DLD1 (cell line): ENCODE results near the gene PTPRN2.

Experiments used
- in situ Hi-C: cut with HindIII; loops from 2 replicates; pipeline ENCODE4 v1.10.0; 2017; ENCODE audit warnings: low sequenced_read_pairs

Gene PTPRN2

DNA sequence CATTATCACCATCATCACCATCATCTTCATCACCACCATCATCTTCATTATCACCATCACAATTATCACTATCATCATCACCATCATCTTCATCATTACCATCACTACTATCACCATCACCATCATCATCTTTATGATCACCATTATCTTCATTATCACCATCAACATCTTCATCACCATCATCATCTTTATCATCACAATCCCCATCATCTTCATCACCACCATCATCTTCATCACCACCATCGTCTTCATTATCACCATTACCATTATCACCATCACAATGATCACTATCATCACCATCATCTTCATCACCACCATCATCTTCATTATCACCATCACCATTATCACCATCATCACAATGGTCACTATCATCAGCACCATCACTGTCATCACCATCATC is 621.1 kb downstream of the PTPRN2 start:
- in situ Hi-C loops: no loop called here

- in situ Hi-C loops: no loop called here
Observed at GRCh38 chr7:157964521-157964920, 623.1 kb downstream of the PTPRN2 start.

DNA sequence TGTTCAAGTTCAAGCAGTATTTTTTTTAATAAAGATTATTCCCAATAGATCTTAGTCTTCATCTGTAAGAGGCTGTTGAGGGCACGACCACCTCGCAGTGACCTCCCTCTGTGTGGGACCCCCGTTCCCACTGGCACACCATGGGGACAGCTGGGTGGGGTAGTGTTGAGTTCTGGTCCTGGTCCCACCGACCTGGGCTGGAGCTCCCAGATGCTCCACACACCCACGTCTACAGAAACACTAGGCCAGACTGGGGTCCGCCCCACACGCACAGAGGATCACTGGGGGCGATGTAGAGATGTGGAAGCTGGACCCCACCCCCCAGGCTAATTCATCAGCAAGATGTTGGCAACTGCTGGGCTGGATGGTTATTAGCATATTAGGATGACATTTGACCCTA is 623.6 kb downstream of the PTPRN2 start:
- in situ Hi-C loops: no loop called here

GRCh38 chr7:157963526-157963925 is 624.1 kb downstream of the PTPRN2 start:
- in situ Hi-C loops: no loop called here

DNA sequence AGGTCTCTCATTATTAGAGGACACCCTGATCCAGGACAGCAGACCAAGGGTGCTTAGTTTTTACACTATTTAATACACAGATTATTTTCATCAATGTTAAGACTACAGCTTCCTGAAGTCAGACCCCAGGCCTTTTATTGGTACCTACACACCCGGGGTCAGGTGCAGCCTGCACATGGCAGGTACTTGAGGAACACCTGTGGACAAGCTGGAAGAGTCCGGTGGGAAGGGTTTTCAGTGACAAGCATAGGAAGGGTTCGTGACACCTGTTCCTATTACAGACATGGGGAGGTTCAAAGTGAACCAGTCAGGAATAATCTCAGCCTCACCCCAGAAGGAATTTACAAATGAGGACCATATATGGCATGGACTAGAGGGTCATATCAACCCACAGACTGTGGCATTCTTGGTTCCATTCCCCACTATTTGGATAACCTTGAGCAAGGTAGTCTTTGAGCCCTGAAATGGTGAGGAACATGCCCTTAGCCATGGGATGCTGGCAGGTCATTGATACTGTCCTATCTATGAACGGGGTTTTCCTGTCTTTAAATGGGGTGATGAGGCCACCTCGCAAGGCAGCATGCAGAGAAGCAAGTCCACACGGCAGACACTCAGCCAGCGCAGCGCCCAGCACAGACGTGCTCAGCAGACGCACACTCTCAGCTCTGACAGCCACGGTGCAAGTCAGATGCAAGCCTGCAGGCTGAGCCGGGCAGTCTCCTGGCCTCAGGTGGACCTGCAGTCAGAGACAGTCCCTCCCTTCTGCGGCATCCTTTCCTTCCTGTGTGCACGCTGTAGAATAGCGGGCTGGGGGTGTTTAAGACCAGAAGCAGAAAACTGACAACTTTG is 624.9 kb downstream of the PTPRN2 start:
- in situ Hi-C loops: no loop called here

DNA sequence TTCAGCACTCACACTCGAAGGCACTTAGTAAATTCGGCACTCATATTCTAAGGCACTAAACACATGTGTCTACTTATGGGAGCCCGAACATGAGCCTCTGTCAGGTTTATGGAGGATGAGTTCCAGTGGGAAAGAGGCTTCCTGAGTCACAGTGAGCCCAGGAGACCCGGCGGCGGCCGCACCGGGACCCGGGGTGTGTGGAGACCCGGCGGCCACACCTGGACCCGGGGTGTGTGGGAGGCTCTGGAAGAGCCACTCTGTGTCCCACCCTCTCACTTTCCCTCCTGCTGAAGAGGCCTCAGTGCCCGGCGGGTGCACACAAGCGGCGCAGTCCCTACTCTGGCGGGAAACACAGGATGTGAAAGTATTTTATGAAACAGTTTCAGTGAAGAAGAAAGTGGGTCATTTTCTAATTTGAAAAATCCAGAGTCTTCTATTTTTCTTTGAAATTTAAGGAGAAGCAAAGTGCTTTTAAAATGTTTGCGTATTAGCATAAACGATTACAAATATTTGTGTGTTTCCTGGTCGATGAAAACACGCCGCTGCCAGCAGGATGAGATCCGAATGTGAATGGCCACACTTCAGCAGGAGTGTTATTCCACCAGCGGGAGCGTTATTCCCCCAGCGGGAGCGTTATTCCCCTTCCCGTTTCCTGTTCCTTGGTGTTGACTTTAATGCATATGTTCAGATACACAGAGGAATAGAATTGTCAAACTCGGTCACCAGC is 625.7 kb downstream of the PTPRN2 start:
- in situ Hi-C loops: no loop called here

DNA sequence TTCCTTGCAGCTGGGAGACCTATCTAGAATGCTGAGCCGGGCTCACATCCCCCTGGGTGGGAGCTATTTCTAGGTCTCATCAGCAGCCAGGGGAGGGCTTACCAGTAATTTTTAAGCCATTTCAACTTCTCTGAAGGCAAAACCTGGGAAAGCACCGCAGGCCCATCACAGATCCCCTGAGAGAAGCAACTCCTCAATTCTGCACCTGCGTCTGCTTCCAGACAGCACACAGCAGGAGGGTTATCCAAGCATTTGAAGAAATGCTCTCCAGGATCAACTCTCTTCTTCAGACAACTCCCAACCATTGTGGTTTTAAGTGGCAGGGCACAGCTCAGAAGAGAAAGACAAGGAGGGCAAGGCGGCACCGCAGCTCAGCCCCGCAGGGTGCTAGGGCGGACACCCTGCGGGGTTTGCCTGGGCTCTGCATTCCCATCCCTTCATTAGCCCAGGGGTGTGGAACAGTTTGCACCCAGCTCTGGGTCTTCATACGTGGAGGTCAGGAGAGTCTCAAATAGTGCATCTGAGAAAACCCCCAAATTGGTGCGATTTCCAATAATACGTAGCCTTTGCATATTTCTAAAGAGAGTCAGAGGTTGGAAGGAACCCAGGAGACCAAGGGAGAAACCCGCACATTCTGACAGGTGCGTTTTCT is 632.1 kb downstream of the PTPRN2 start:
- in situ Hi-C loops: no loop called here

- in situ Hi-C loops: no loop called here
Observed at GRCh38 chr7:157954901-157955300, 632.7 kb downstream of the PTPRN2 start.

- in situ Hi-C loops: no loop called here
Observed at GRCh38 chr7:157952841-157953645, 634.6 kb downstream of the PTPRN2 start.

- in situ Hi-C loops: no loop called here
Observed at GRCh38 chr7:157952050-157952667, 635.5 kb downstream of the PTPRN2 start.

DNA sequence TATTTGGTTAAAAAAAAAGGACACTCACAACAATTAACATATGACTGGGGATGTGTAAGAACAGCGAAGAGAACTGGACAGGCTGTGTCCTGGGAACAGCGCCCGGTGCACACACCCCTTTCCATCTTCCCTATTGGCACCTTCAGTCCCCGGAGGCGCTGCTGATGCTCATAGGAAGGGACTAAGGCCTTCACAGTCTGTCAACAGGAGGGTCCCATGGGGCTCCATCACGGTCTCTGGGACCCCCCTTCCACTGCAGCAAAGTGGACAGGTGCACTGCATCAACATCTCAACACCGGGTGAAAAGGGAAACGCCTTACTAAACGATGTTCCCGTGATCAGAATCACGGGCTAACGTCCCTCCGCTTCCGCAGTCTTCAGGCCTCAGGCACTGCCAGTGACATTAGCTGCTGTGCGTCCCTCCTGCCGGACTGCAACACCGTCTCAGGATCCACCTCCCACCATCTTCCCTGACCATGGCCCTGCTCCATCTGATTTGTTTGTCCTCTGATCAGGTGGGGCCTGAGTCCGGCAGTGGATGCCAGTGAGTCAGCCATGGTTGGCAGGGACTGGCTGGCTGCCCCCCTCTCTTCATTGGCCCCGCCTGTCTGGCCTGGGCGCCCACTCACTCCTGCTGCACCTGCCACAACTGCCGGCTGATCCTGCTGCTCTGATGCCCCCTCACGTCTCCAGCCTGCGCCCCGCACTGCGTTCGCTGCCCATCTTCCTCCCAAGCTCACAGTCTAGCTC is 636.1 kb downstream of the PTPRN2 start:
- in situ Hi-C loops: no loop called here

- in situ Hi-C loops: no loop called here
Observed at GRCh38 chr7:157949711-157950110, 637.9 kb downstream of the PTPRN2 start.

DNA sequence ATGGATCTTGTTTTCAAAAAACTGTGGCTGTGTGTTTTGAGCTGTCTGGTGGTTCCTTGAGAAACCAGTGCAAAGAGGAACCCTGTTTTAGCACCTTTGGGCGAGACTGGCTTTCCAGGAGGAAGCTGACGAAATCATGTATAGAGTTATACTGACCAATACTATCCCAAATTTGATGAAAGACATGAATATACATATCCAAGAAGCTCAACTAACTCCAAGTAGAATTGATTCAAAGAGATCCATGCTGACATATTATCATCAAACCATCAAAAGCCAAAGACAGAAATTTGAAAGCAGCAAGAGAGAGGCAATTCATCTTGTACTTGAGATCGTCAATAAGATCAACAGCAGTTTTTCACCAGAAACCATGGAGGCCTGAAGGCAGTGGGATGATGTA is 640.1 kb downstream of the PTPRN2 start:
- in situ Hi-C loops: no loop called here

- in situ Hi-C loops: no loop called here
Observed at GRCh38 chr7:157946398-157947060, 641.1 kb downstream of the PTPRN2 start.

- in situ Hi-C loops: no loop called here
Observed at GRCh38 chr7:157945401-157945800, 642.2 kb downstream of the PTPRN2 start.

DNA sequence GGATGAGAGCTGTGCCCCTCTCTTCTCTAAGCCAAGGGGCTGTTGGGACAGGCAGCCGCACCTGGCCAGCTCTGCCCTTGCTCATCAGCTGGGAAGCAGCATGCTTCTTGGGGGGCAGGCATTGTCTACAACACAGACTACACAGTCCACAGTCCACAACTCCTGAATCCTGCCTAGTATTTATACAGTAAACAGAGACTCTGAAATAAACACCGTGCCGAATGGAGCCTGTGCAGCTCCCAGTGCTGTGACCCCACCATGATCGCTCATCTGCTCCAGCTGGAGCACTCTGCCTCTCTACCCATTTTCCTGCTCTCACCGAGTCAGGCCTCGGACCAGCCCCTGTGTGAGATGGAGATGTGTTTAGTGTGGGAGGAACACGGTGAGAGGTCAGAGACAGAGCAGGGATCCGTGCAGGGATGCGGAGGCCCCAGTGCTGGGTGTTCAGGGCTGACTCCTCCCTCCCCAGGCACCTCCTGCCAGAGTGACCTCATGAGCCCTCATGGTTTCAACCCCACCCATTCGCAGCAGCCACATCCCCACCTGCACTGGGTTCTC is 642.8 kb downstream of the PTPRN2 start:
- in situ Hi-C loops: no loop called here

DNA sequence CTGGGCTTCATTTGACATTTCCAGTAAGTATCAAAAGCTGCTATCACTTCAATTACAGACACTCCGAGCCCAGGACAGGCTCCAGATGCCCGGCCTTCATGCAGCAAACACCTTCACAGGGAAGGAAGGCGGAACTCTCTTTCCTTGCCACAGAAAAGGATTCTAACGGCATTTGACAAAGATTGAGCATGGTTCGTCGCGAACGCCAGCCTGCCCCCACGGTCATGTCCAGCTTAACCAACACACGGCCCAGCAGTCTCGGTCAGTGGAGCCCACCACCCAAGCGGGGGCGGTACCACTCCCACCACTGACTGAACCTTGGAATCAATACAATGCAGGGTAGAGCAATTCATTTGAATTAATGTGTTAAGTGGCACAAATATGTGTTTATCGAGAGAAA is 643.6 kb downstream of the PTPRN2 start:
- in situ Hi-C loops: no loop called here

DNA sequence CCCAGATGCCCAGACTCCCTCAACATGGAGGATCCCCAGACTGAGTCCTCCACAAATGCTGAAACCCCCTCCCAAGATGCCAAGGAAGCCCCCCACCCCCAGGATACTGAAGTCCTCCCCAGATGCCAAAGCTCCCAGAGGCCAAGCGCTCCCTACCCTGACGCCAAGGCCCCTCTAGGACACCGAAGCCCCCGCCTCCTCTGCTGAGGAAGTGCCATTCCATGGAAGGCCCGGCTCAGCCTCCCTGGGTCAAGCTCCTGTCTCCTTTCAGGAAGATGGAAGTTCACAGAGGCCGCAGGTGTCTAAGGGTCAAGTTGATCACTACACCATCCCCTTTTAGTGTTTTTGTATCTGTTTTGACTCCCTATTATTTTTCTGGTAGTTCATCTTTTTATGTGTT is 644.1 kb downstream of the PTPRN2 start:
- in situ Hi-C loops: no loop called here

GRCh38 chr7:157941210-157941609 is 646.4 kb downstream of the PTPRN2 start:
- in situ Hi-C loops: no loop called here
